H1 (cell line): Measurements from ENCODE around the gene NR2F1-AS1.

Experiments
- CHD7 ChIP-seq: fragments of 300-600 bp; sonication (generic); IDR thresholded peaks from 2 replicates; pipeline ENCODE4 v1.7.1; 2012; ENCODE audit warnings: low read length, moderate library complexity, mild to moderate bottlenecking, inconsistent platforms; ENCODE audit not compliant: insufficient replicate concordance
- CTCF ChIP-seq, 3 experiments: IDR thresholded peaks; 1 replicate in 2 of 3; 2 replicates in 1 of 3; pipeline versions ENCODE4 v1.5.1 to v1.6.1; 2011; ENCODE audit warnings: low read length in 3 of 3, mild to moderate bottlenecking in 3 of 3, inconsistent platforms in 2 of 3, low read depth in 1 of 3, moderate library complexity in 1 of 3; ENCODE audit not compliant: insufficient read depth in 1 of 3; ENCODE audit errors: control extremely low read depth in 1 of 3
- POLR2A ChIP-seq, 2 experiments: IDR thresholded peaks; 1 replicate in 1 of 2; 2 replicates in 1 of 2; pipeline ENCODE4 v1.6.1; 2011; ENCODE audit warnings: low read depth in 2 of 2, low read length in 2 of 2, mild to moderate bottlenecking in 2 of 2; ENCODE audit errors: control extremely low read depth in 1 of 2
- RXRA ChIP-seq: IDR thresholded peaks from 2 replicates; pipeline ENCODE4 v1.6.1; 2011; ENCODE audit warnings: low read depth, mild to moderate bottlenecking, low read length, moderate library complexity; ENCODE audit not compliant: insufficient read depth
- SP2 ChIP-seq: IDR thresholded peaks from 2 replicates; pipeline ENCODE4 v1.6.1; 2012; ENCODE audit warnings: mild to moderate bottlenecking, low read length, inconsistent platforms
- SUZ12 ChIP-seq: fragments of 200-600 bp; sonication (generic); IDR thresholded peaks from 2 replicates; pipeline ENCODE4 v1.6.1; 2012; ENCODE audit warnings: mild to moderate bottlenecking, inconsistent platforms, low read length, moderate library complexity, mixed read lengths

- no peak for TF ChIP-seq RXRA
- no peak for TF ChIP-seq SUZ12
- TF ChIP-seq CTCF (IDR thresholded peaks at IDR 0.05; ENCODE audit: control extremely low read depth in 1 of 3, insufficient read depth in 1 of 3, low read depth in 1 of 3, low read length in 3 of 3) = no peak
- no peak for TF ChIP-seq SP2
- no peak for TF ChIP-seq POLR2A (IDR thresholded peaks at IDR 0.05; ENCODE audit: control extremely low read depth in 1 of 2, low read depth in 2 of 2, low read length in 2 of 2)
- no peak for TF ChIP-seq CHD7
Measured at GRCh38 chr5:93611273-93611975, 30.4 kb upstream of the NR2F1-AS1 start.
